Kidney epithelial cell (primary cell): ENCODE data around the gene GMEB2. TPM values are rescaled to one million over a fixed set of nuclear protein-coding genes. Genes with fewer than 3 reads are reported as not detected.
A peak's percentile ranks its signal among the peaks of the same experiment; 100 is the strongest.

Source experiments
- DNase-seq: peaks from one replicate; pipeline ENCODE4 v3.0.0-alpha.2; 2010; ENCODE audit warnings: low read depth
- H3K27me3 ChIP-seq: 2 replicates; pipeline ENCODE4 v1.6.0; 2011; ENCODE audit warnings: low read length; ENCODE audit not compliant: control insufficient read depth, insufficient read depth
- H3K36me3 ChIP-seq: 2 replicates; pipeline ENCODE4 v1.5.1; 2011; ENCODE audit warnings: low read length; ENCODE audit not compliant: control insufficient read depth, insufficient read depth
- H3K4me3 ChIP-seq: 2 replicates; pipeline ENCODE4 v1.5.1; 2011; ENCODE audit warnings: low read depth, mild to moderate bottlenecking, control low read depth, low read length
- total RNA-seq: library from RNA; depleted of rRNA; stranded (reverse); fragments of >200 nt; gene quantifications from 2 replicates; pipeline ENCODE4 v1.2.3, GENCODE V29; 2015
- TF ChIP-seq, protein P1 (sequence below): IDR thresholded peaks from 2 replicates; pipeline ENCODE4 v1.5.1; 2011; ENCODE audit warnings: mild to moderate bottlenecking, moderate library complexity, low read length, control low read depth, inconsistent platforms; ENCODE audit not compliant: insufficient read depth, poor library complexity, severe bottlenecking

The GMEB2 gene
- total RNA-seq, 1 donor from 2014 or later, result 17.7 TPM

DNA sequence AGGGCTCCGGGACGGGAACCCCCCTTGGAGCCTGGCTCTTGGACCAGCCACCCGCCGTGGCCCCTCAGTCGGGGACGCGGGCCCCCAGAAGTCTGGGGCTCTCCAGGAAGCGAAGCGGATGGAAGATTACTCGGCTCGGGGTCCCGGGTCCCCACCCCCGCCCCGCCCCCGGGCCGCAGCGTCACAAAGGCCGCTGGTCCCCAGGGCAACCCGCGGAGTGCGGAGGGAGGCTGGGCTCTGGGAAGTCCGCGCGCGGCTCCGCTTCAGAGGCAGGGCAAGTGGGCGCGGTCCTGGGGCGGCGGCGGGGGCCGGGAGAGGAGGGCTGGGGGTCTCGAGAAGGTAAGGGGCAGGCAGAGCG, 73.0 kb downstream of the GMEB2 start, which contains the start of gene FNDC11:
FNDC11 (plus strand) TSS at position 227 of the 358 bp plus-strand sequence. CDS start 1,505 bp downstream, outside the sequence.
- H3K36me3 ChIP-seq, result no peaks in the 10 kb centered on the region
- TF ChIP-seq, protein P1, sequence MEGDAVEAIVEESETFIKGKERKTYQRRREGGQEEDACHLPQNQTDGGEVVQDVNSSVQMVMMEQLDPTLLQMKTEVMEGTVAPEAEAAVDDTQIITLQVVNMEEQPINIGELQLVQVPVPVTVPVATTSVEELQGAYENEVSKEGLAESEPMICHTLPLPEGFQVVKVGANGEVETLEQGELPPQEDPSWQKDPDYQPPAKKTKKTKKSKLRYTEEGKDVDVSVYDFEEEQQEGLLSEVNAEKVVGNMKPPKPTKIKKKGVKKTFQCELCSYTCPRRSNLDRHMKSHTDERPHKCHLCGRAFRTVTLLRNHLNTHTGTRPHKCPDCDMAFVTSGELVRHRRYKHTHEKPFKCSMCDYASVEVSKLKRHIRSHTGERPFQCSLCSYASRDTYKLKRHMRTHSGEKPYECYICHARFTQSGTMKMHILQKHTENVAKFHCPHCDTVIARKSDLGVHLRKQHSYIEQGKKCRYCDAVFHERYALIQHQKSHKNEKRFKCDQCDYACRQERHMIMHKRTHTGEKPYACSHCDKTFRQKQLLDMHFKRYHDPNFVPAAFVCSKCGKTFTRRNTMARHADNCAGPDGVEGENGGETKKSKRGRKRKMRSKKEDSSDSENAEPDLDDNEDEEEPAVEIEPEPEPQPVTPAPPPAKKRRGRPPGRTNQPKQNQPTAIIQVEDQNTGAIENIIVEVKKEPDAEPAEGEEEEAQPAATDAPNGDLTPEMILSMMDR, result no peak
- peak within 1 kb of the TSS; percentile 53 for H3K4me3 ChIP-seq
- H3K27me3 ChIP-seq, result peaks cover 19% of the 10 kb centered on the region
- no peak for DNase-seq

DNA sequence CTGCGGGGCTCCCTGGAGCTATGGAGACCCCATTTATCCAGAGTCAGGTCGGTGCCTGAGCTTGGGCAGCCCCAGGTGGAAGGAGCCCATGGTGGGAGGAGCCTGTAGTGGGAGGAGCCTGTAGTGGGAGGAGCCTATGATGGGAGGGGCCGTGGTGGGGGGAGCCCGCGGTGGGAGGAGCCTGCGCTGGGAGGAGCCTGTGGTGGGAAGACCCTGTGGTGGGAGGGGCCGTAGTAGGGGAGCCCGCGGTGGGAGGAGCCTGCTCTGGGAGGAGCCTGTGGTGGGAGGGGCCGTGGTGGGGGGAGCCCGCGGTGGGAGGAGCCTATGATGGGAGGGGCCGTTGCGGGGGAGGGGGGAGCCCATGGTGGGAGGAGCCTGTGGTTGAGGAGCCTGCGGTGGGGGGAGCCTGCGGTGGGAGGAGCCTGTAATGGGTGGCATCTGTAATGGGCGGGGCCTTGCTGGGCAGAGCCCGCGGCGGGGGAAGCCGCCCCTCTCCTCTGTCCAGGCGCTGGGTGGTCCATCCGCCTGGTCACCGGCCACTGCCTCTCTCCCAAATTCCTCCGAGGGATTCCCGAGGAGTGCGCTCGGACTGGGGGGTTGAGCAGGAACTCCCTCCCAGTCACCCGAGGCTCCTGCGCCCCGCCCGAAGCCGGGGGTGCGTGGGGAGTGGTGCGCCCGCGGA, 73.5 kb downstream of the GMEB2 start:
- DNase-seq, result no peak
- TF ChIP-seq, protein P1, result no peak
- H3K27me3 ChIP-seq, result peaks cover 24% of the 10 kb centered on the region
- peak overlapping the region; percentile 53 for H3K4me3 ChIP-seq
- H3K36me3 ChIP-seq, result no peaks in the 10 kb centered on the region

DNA sequence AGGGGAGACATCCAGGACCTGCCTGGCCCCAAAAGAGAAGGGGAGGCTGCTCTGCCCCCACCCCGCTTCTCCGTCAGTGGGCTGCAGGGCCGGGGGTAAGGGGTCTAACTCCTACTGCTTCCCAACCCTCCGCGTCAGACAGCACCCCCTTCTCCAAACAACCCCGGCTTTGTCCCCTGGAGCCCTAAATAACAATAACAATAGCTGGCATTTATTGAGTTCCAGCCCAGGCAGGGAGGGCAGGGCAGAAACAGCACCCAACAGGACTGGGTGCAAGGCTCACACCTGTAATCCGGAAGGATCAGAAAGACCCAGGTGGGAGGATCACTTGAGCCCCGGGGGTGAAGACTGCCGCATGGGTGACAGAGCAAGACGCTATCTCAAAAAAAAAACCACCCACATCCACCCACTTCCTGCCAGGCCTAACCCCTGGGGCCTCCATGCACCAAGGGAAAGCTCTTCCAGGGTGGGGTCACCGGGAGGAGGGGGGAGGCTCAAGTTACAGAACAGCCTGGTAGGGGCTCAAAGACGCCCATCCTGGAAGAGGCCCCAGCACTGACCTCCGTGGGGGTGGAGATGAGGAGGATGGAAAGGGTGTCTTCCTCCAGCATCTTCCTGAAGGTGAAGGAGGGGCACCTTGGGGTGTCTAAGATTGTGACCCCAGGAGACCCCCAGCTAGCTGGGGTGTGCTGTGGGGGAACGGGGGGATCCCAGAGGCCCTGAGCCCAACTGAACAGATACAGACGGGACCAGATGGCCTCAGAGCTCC, 74.2 kb downstream of the GMEB2 start:
- Histone ChIP-seq H3K27me3 (peaks cover 31% of the 10 kb centered on the region), H3K36me3 (no peaks in the 10 kb centered on the region), H3K4me3 (no peak overlapping the region)
- DNase-seq, result no peak
- TF ChIP-seq, protein P1, result no peak

DNA sequence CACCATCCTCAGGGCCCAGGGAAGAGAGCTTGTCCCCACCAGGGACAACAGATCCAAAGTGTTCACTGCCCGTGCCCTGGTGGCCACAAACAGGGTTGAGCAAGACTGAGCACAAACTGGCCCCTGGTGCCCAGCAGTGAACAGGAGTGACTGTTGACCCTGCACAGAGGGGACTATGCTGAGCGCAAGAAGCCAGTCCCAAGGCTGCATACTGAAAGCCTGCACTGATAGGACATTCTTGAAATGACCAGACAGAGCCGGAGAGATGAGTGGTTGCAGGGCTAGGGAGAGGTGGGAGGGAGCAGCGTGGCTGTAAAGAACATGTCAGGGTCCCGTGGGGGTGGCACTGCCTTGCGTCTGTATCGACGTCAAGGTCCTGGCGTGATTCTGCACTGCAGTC, 75.8 kb downstream of the GMEB2 start:
- no peak for DNase-seq
- TF ChIP-seq, protein P1, result no peak
- Histone ChIP-seq H3K4me3 (no peak overlapping the region), H3K27me3 (peaks cover 44% of the 10 kb centered on the region), H3K36me3 (no peaks in the 10 kb centered on the region)

DNA sequence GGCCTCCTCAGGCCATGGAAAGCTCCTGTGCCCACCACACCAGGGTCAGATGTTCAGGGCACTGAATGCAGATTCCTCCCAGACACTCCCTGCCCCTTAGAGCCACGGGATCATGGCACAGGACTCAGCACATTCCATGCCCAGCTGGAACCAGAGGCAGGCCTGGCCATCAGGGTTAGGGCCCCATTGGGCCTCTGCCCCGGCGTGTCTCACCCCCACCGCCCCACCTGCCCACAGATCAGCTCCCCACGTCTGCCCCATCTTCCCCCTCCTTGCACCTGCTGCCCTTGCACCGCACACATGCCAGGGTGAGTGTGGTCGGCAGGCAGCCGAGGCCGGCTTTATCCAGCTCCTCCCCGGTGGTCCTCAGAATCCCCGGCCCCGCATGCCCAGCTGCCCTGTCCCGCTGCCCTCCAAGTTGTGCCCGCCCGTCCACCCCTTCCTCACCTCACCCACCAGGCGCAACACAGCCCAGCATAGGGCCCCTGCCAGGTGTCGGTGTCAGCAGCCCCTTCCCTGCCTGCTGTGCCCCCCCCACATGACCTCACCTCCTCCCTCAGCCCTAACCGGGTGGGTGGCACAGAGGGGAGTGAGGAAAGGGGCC, 77.1 kb downstream of the GMEB2 start:
- Histone ChIP-seq H3K4me3 (no peak overlapping the region), H3K36me3 (no peaks in the 10 kb centered on the region), H3K27me3 (peaks cover 41% of the 10 kb centered on the region)
- DNase-seq, result no peak
- TF ChIP-seq, protein P1, result no peak
